Measurements from ENCODE around the gene CCDC175. TPM values are rescaled to one million over a fixed set of nuclear protein-coding genes. Genes with fewer than 3 reads are reported as not detected.

The CCDC175 gene
- total RNA-seq, 4 donors from 2014 or later = not detected

GRCh38 chr14:59503256-59503655, 73.4 kb downstream of the CCDC175 start:
- TF ChIP-seq POLR2AphosphoS5 (IDR thresholded peaks at IDR 0.05) (no peak), POLR2A (IDR thresholded peaks at IDR 0.05) (no peak), CTCF (IDR thresholded peaks at IDR 0.05) (no peak), EP300 (IDR thresholded peaks at IDR 0.05) (no peak)
- 59 to 75% methylated on average over 4 of the region's 4 CpGs for WGBS, 2 donors (ENCODE audit: low coverage in 1 of 2)
- no peaks in the 10 kb centered on the region for H3K9me3 ChIP-seq

GRCh38 chr14:59500732-59501131, 75.9 kb downstream of the CCDC175 start:
- 44 to 63% methylated on average over 3 of the region's 3 CpGs for WGBS, 2 donors (ENCODE audit: low coverage in 1 of 2)
- no peaks in the 10 kb centered on the region for H3K9me3 ChIP-seq
- no peak overlapping the region for H3K4me3 ChIP-seq
- peaks cover 0 to 66% of the 10 kb centered on the region in 2 donors for H3K36me3 ChIP-seq
- H3K27ac ChIP-seq = no peak overlapping the region
- TF ChIP-seq EP300 (IDR thresholded peaks at IDR 0.05) = no peak
- no peak for TF ChIP-seq POLR2A (IDR thresholded peaks at IDR 0.05)
- TF ChIP-seq CTCF (IDR thresholded peaks at IDR 0.05) = no peak
- no peak for TF ChIP-seq POLR2AphosphoS5 (IDR thresholded peaks at IDR 0.05)
- H3K27me3 ChIP-seq = no peaks in the 10 kb centered on the region
- no peak for ATAC-seq
- H3K4me1 ChIP-seq = peaks cover 0 to 10% (median 0%) of the 10 kb centered on the region in 3 donors

More at GRCh38 chr14:59503256-59503655, 73.4 kb downstream of the CCDC175 start:
- H3K27ac ChIP-seq = no peak overlapping the region
- H3K36me3 ChIP-seq = peaks cover 0 to 44% of the 10 kb centered on the region in 2 donors
- H3K4me1 ChIP-seq = peaks cover 0 to 10% (median 0%) of the 10 kb centered on the region in 3 donors
- ATAC-seq = no peak
- no peak overlapping the region for H3K4me3 ChIP-seq
- no peaks in the 10 kb centered on the region for H3K27me3 ChIP-seq

GRCh38 chr14:59492384-59492783, 84.2 kb downstream of the CCDC175 start:
- WGBS, 2 donors (ENCODE audit: low coverage in 1 of 2) = 43 to 80% methylated on average over 1 of the region's 1 CpG
- Histone ChIP-seq H3K27ac (no peak overlapping the region), H3K4me3 (no peak overlapping the region), H3K4me1 (peaks cover 0 to 26% (median 0%) of the 10 kb centered on the region in 3 donors), H3K27me3 (no peaks in the 10 kb centered on the region), H3K9me3 (no peaks in the 10 kb centered on the region), H3K36me3 (peaks cover 0 to 98% of the 10 kb centered on the region in 2 donors)
- TF ChIP-seq POLR2A (IDR thresholded peaks at IDR 0.05) = no peak
- TF ChIP-seq POLR2AphosphoS5 (IDR thresholded peaks at IDR 0.05) = no peak
- no peak for TF ChIP-seq CTCF (IDR thresholded peaks at IDR 0.05)
- TF ChIP-seq EP300 (IDR thresholded peaks at IDR 0.05) = no peak
- no peak for ATAC-seq

GRCh38 chr14:59490756-59491155, 85.9 kb downstream of the CCDC175 start:
- no peaks in the 10 kb centered on the region for H3K9me3 ChIP-seq
- 83 to 100% methylated on average over 1 to 3 of the region's 3 CpGs for WGBS, 2 donors (ENCODE audit: low coverage in 1 of 2)
- H3K4me1 ChIP-seq = peaks cover 0 to 41% (median 7%) of the 10 kb centered on the region in 3 donors
- no peak overlapping the region for H3K4me3 ChIP-seq
- peaks cover 0 to 83% of the 10 kb centered on the region in 2 donors for H3K36me3 ChIP-seq
- no peaks in the 10 kb centered on the region for H3K27me3 ChIP-seq
- no peak for TF ChIP-seq CTCF (IDR thresholded peaks at IDR 0.05)
- TF ChIP-seq POLR2AphosphoS5 (IDR thresholded peaks at IDR 0.05) = no peak
- TF ChIP-seq POLR2A (IDR thresholded peaks at IDR 0.05) = no peak
- no peak for TF ChIP-seq EP300 (IDR thresholded peaks at IDR 0.05)
- no peak for ATAC-seq
- no peak overlapping the region for H3K27ac ChIP-seq

- ATAC-seq = peak; percentile 59
- 0 to 1% methylated on average over 7 of the region's 32 CpGs for WGBS, 2 donors (ENCODE audit: low coverage in 1 of 2)
- H3K27me3 ChIP-seq = no peaks in the 10 kb centered on the region
Observed at GRCh38 chr14:59484639-59485175, 91.9 kb downstream of the CCDC175 start.

More at GRCh38 chr14:59484639-59485175, 91.9 kb downstream of the CCDC175 start:
- Histone ChIP-seq H3K4me1 (peaks cover 0 to 79% (median 35%) of the 10 kb centered on the region in 3 donors), H3K9me3 (no peaks in the 10 kb centered on the region), H3K27ac (peak overlapping the region; percentile 87 to 96 (median 94)), H3K36me3 (peaks cover 0 to 23% of the 10 kb centered on the region in 2 donors), H3K4me3 (peak overlapping the region; percentile 62 to 83)
- no peak for TF ChIP-seq EP300 (IDR thresholded peaks at IDR 0.05)

All from gastroesophageal sphincter (tissue), 4 donors.